SK-N-MC (cell line): ENCODE data around the gene AUTS2.

ENCODE experiments used
- EZH2 ChIP-seq: fragments of 200-600 bp; sonication (generic); IDR thresholded peaks from one replicate; pipeline ENCODE4 v1.6.1; 2017; ENCODE audit warnings: antibody characterized with exemption
- FOXP2 ChIP-seq: optimal IDR thresholded peaks from 2 replicates; pipeline ENCODE3; 2011; ENCODE audit warnings: mild to moderate bottlenecking, moderate library complexity; ENCODE audit not compliant: insufficient read depth; ENCODE audit errors: extremely low read length, control extremely low read depth
- POLR2AphosphoS5 ChIP-seq: IDR thresholded peaks from 2 replicates; pipeline ENCODE4 v1.6.1; 2012; ENCODE audit warnings: mild to moderate bottlenecking, low read depth, low read length, borderline replicate concordance

GRCh38 chr7:69773535-69774225, 175.4 kb downstream of the AUTS2 start:
- no peak for TF ChIP-seq EZH2
- TF ChIP-seq POLR2AphosphoS5, result no peak
- no peak for TF ChIP-seq FOXP2
